DOHH2 (cell line): ENCODE measurements around the gene CADPS.

Experiments
- H3F3A ChIP-seq: fragments of 200-600 bp; sonication (generic), shearing (Covaris generic); 2 replicates; pipeline ENCODE4 v1.6.0; 2016; ENCODE audit warnings: antibody characterized with exemption, mild to moderate bottlenecking; ENCODE audit not compliant: control insufficient read depth, insufficient read depth
- H3K27ac ChIP-seq: fragments of 200-600 bp; sonication (generic); 2 replicates; pipeline ENCODE4 v1.5.1; 2014; ENCODE audit warnings: low read depth, mild to moderate bottlenecking, low read length, moderate library complexity
- H3K27me3 ChIP-seq: fragments of 200-600 bp; sonication (generic); 2 replicates; pipeline ENCODE4 v1.6.1; 2014; ENCODE audit warnings: mild to moderate bottlenecking, low read length, mixed read lengths; ENCODE audit not compliant: control insufficient read depth
- H3K36me3 ChIP-seq: fragments of 200-600 bp; sonication (generic); 2 replicates; pipeline ENCODE4 v1.6.1; 2014; ENCODE audit warnings: mild to moderate bottlenecking, low read length, moderate library complexity, mixed read lengths; ENCODE audit not compliant: control insufficient read depth
- H3K4me1 ChIP-seq: fragments of 200-600 bp; sonication (generic); 2 replicates; pipeline ENCODE4 v1.6.1; 2014; ENCODE audit warnings: mild to moderate bottlenecking, low read length, mixed read lengths; ENCODE audit not compliant: control insufficient read depth
- H3K4me2 ChIP-seq: fragments of 200-600 bp; sonication (generic); 2 replicates; pipeline ENCODE4 v1.6.0; 2014; ENCODE audit warnings: mild to moderate bottlenecking, low read length, moderate library complexity
- H3K4me3 ChIP-seq: fragments of 200-600 bp; sonication (generic); 2 replicates; pipeline ENCODE4 v1.5.1; 2014; ENCODE audit warnings: mild to moderate bottlenecking, low read length, mixed read lengths
- H3K79me2 ChIP-seq: fragments of 200-600 bp; sonication (generic); 2 replicates; pipeline ENCODE4 v1.6.1; 2014; ENCODE audit warnings: mild to moderate bottlenecking, low read length, mixed read lengths; ENCODE audit not compliant: control insufficient read depth
- H3K9me2 ChIP-seq: fragments of 200-600 bp; sonication (generic); replicated peaks from 2 replicates; pipeline ENCODE4 v1.6.1; 2014; ENCODE audit warnings: mild to moderate bottlenecking, low read length, mixed read lengths; ENCODE audit not compliant: control insufficient read depth
- H3K9me3 ChIP-seq: fragments of 200-600 bp; sonication (generic); 2 replicates; pipeline ENCODE4 v1.6.1; 2014; ENCODE audit warnings: antibody characterized with exemption, low read length, mixed read lengths; ENCODE audit not compliant: control insufficient read depth, insufficient read depth
- H4K20me1 ChIP-seq: fragments of 200-600 bp; sonication (generic); 2 replicates; pipeline ENCODE4 v1.6.0; 2014; ENCODE audit warnings: low read depth, mild to moderate bottlenecking, antibody characterized with exemption, low read length, moderate library complexity; ENCODE audit not compliant: control insufficient read depth, insufficient read depth
- CTCF ChIP-seq: fragments of 200-600 bp; sonication (generic); IDR thresholded peaks from one replicate; pipeline ENCODE4 v1.5.1; 2014; ENCODE audit warnings: antibody characterized with exemption, mild to moderate bottlenecking, low read depth, low read length; ENCODE audit not compliant: poor library complexity, severe bottlenecking
- EZH2phosphoT487 ChIP-seq: fragments of 200-600 bp; sonication (generic); IDR thresholded peaks from 2 replicates; pipeline ENCODE4 v1.6.1; 2017; ENCODE audit warnings: borderline replicate concordance, mild to moderate bottlenecking, antibody characterized with exemption, low read length, moderate library complexity, mixed read lengths

The CADPS gene

DNA sequence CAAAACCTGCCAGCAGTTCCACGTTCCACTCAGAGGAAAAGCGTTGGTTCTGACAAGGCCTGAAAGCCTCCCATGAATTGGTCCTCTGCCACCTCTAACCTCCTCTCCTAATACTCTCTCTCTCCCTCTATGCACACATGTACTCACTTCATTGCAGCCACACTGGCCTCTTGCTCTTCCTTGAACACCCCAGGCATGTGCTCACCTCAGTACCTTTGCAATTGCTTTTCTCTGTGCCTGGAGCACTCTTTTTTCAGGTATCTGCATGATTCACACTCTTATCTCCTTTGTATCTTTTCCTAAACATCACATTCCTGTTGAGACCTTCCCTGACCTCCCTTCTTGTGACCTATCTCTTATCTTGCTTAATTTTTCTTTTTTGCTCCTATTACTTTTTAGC lies 323.7 kb downstream of the CADPS start:
- no peak overlapping the region for H3K27ac ChIP-seq

DNA sequence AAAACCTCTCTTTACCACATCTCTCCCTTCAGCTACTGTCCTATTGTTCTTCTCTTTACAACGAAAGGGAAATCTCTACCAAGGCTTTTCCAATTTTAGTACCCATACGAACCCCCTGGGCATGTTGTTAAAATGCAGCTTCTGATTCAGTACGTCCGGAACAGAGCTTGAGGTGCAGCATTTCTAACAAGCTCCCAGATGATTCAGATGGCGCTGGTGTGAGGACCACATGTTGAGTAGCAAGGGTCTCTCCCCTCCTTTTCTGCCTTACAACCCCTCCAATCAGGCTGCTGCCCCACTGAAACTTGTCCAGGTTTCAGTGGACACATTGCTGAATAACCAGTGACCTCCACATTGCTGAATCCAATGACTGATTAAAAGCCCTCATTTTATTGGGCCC lies 324.8 kb downstream of the CADPS start:
- no peaks in the 10 kb centered on the region for H3K27me3 ChIP-seq
- H3K4me3 ChIP-seq = no peak overlapping the region
- H3K36me3 ChIP-seq = peaks cover 34% of the 10 kb centered on the region
- no peaks in the 10 kb centered on the region for H3K79me2 ChIP-seq
- no peak overlapping the region for H3K4me2 ChIP-seq
- no peak for TF ChIP-seq EZH2phosphoT487
- TF ChIP-seq CTCF = no peak
- no peaks in the 10 kb centered on the region for H4K20me1 ChIP-seq
- H3K27ac ChIP-seq = no peak overlapping the region
- no peaks in the 10 kb centered on the region for H3F3A ChIP-seq
- no peaks in the 10 kb centered on the region for H3K9me2 ChIP-seq
- no peaks in the 10 kb centered on the region for H3K4me1 ChIP-seq
- H3K9me3 ChIP-seq = no peaks in the 10 kb centered on the region

More for the DNA sequence above, 323.7 kb downstream of the CADPS start:
- no peaks in the 10 kb centered on the region for H3K9me2 ChIP-seq
- no peaks in the 10 kb centered on the region for H3F3A ChIP-seq
- H3K36me3 ChIP-seq = peaks cover 28% of the 10 kb centered on the region
- H4K20me1 ChIP-seq = no peaks in the 10 kb centered on the region
- H3K4me1 ChIP-seq = no peaks in the 10 kb centered on the region
- H3K4me3 ChIP-seq = no peak overlapping the region
- TF ChIP-seq EZH2phosphoT487 = no peak
- no peak for TF ChIP-seq CTCF
- H3K79me2 ChIP-seq = no peaks in the 10 kb centered on the region
- no peaks in the 10 kb centered on the region for H3K27me3 ChIP-seq
- no peaks in the 10 kb centered on the region for H3K9me3 ChIP-seq
- H3K4me2 ChIP-seq = no peak overlapping the region

GRCh38 chr3:62548528-62549205 lies 326.5 kb downstream of the CADPS start:
- Histone ChIP-seq H3K27me3 (no peaks in the 10 kb centered on the region), H3K79me2 (no peaks in the 10 kb centered on the region), H3K4me1 (no peaks in the 10 kb centered on the region), H3F3A (no peaks in the 10 kb centered on the region), H3K4me2 (no peak overlapping the region), H3K4me3 (no peak overlapping the region), H3K27ac (no peak overlapping the region), H3K9me2 (no peaks in the 10 kb centered on the region), H4K20me1 (no peaks in the 10 kb centered on the region), H3K9me3 (no peaks in the 10 kb centered on the region), H3K36me3 (peaks cover 28% of the 10 kb centered on the region)
- TF ChIP-seq EZH2phosphoT487 (no peak), CTCF (no peak)
